Stimulated activated CD8-positive, alpha-beta memory T cell treated with anti-CD3 and anti-CD28 coated beads, Interleukin-4, amount 100 ng/mL, for 1 hour (primary cell): ENCODE data around the gene PRKAG2.
"Not testable (repeated sequence)": the region's sequence is repeated elsewhere in the genome, so short reads cannot be mapped to it uniquely, and the experiment has no call there.

Source experiments
- DNase-seq, 2 donors: peaks; one replicate each; pipeline ENCODE4 v3.0.0-alpha.2; 2020; ENCODE audit warnings: low read depth in 2 of 2, low spot score in 1 of 2

The PRKAG2 gene

DNA sequence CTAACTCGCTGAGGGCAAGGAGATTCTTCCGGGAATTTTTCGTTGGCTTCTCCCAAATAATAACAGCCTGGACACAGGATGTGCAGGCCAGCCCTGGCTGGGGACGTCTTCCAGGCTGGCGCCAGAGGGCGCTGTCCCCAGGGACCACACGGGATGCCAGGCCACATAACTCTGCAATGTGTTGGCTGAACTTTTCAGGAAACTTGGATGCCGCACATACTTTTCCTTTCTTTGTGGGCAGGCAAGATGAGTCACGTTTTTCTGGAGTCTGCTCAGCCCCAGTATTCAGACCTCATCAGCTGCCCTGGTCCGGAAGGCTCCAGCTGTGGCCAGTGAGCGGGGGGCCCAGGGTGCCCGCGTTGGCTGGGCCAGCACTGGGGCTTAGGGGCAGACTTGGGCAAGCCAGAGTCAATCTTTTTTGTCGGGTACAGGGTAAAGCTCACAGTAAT, 122.7 kb downstream of the PRKAG2 start:
- DNase-seq = no peak

DNA sequence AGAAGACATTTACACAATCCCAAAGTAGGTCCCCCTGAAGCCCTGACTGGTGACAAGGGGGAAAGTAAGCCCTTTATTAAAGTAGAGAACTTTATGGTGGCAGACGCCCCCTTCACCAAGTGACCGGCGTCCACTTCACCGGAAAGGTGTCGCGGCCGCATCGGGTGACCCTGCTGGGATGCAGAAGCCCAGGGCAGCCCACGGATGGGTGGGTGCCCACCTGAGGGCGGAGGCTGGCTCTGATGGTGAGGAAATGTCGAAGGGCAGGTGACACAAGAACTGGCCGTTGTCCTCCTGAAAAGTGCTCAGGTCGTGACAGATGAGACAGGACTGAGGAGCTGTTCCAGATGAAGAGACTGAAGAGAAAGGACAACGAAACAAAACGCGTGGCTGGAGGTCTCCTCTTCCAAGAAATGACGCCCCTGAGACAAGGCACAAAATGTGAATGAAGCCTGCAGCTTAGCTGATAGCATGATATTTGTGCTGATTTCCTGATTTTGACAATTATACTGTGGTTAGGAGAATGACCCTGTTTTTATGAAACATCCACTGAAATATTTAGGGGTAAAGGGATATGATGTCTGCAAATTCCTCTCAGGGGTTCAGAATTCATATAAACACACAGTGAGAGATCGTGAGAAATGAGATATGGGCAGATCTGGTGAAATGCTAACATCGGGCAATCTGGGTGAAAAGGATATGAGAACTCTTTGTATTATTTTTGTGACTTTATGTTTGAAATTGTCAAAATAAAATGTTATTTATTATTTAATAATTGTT, 123.9 kb downstream of the PRKAG2 start:
- no peak for DNase-seq

DNA sequence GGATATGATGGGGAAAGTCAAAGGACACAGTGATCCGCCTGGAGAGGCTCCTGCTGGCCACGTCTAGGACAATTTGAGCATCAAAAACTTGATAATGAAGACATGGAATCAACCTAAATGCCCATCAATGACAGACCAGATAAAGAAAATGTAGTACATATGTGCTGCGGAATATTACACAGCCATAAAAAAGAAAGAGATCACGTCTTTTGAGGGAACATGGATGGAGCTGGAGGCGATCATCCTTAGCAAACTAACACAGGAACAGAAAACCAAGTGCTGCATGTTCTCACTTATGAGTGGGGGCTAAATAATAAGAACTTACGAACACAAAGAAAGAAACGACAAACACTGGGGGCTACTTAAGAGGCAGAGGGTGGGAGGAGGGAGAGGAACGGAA, 124.9 kb downstream of the PRKAG2 start:
- no peak for DNase-seq

DNA sequence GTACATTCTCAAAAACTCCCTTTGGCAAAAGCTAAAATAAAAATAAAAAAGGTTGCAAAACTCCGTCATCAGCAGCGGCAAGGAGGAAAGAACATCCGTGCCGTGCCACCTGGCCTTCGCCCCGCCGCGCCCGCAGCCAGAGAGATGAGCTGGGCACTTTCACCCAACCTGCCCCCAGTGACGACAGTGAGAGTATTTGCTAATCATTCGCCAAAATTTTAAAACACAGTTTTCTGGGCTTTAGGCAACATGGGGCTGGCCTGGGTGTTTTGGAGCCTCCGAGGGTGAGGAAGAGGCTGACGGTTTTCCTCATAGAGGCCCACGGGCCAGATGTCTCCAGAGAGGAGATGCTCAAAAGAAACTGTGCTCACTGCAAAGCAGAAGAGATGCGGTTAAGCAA, 128.2 kb downstream of the PRKAG2 start:
- no peak for DNase-seq

DNA sequence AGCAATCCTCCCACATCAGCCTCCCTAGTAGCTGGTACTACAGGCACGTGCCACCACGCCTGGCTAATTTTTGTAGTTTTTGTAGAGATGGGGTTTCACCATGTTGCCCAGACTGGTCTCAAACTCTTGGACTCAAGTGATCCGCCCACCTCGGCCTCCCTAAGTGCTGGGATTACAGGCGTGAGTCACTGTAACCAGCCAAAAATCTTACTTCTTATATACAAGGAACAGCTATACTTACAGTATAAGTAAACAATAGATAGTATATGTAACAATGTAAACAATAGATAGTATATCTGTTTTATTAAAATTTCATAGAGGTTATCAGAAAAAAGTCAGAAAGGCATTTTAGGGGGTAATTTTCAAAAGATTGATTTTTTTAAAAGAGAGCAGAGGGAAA, 128.9 kb downstream of the PRKAG2 start:
- DNase-seq = not testable (repeated sequence)

DNA sequence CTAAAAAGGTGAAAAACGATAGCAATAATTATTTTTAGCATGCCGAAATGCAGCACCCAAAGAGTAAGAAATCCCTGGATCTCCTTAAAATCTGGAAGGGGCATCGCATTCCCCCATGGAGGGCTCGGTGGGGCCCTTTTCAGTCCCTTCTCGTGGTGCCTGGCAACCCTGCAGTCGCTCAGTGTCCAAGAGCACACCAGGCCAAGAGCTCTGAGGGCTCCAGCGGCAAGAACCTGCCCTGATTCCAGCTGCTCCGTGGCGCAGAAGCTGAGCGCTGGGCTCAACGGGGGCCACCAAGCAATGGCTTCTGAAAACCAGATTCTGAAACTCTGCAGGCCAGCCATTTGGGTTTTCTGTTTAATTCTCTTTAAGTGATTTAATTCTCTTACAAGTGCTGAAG, 131.2 kb downstream of the PRKAG2 start:
- DNase-seq = no peak

DNA sequence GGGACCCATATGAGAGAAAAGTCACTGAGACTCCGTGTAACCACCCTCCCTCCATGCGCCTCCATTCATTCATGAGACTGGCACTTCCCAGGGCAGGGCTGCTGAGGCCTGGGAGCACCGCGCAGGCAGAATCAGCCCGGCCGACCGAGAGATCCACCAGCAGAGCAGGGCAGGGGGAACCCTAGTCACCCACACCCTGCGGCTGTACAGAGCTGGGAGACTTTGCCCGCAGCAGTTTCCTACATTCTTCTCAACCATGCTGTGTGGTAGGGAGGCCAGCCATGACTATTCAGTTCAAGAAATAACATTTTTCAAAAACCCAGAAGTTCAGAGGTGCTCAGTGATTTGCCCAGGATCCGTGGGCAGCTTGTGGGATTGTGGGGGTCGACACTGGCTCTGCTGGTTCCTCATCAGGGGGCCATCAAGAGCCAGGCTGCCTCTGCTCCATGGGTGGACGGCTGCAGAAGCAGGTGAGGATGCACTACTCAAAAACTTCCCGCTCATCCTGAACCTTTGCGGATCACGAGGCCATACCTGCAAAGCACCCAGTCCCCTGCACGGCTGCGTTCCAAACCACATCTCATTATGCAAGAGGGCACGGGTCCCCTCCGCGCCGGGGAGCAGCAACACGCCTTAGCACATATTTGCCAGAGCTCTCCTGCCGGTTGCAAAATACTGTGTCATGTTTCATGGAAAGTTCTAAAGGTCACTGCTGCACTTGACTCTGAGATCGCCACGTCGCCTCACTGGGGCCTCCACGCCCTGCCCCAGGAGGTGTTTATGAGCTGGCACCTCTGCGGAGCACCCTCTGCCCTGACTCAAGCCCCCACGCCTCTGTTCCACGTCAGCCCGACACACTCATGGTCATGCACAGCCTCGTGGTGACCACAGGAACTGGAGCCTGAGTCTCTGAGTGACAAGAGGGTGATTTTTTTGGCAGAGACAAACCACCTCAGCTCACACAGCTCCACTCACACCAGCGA, 132.0 kb downstream of the PRKAG2 start:
- DNase-seq = no peak

DNA sequence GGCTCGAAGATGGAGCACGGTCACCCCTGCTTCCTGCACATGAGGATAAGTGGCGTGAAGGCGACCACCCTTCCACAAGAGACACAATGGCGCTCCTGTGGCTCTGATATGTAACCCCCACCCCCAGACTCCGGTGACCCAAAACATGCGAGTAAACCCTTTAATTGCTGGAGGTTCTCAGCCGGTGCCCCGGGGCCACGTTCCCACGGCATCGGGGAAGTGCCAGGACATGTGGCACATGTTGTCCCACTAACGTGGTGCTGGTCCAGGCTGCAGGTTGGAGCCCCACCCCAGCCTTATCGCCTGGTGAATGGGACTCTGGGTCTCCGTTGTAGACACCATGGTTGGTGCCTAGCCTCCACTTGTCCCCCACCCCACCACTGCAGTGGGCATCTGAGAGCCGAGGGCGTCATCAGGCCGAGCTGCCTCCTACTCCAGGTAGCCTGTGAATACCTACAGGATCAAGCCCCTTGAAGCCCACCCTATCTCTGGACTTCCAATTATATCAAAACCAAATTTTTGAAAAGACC, 132.8 kb downstream of the PRKAG2 start:
- no peak for DNase-seq

DNA sequence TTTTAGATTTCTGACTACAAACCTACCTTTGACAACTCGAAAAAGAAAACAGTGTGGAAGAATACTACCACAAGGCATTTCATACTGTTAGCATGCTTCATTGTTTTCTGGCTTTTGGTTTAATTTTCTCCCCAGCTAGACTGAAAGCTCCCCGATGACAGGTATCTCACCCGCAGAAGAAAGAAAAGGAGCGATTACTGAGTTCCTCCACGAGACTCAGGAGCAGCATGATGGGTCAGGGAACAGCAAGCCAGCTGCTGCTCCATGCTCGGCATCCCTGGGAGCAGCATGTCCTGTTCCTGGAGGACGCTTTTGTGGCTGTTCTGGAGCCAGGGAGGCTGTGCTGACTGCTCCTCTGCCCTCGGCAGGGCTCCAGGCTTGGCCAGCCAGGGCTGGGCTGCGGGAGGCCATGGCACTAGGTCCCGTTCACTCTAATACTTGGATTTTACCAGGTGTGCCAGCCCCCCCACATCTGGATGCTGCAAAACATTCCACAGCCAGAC, 133.4 kb downstream of the PRKAG2 start:
- DNase-seq = no peak

DNA sequence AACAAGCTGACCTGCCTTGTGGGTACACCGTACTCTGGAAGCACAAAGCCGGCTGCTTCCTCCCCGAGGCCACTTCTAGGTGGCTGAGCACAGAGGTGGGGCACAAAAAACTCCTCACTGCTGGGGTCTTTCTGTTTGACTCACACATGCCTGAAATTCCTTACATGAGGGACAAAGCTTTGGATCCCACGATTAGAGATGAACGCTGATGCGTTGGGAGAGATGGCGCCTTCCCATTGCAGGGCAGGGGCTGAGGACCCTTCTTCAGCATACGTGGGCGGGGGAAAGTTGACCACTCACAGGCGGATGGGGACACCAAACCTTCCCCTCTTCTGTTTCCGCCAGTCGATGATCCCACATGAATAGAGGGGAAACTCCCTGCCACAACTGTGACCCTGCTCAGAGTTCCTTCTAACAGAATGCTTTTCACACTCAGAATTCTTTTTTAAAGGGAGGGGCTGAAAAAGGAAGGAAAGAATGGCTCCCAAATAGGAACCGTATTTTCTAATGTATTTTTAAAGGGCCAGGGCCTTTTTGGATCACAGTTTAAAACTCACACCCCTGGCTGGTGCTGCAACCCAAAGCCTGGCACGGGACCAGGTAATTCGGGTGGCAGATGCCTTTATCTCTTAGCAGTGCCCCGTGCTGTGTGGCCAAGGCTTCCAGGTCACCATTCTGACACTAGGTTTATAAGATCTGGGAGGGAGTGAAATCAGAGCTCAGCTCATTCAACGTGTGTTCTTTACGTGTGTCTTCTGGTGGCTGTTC, 134.0 kb downstream of the PRKAG2 start:
- DNase-seq = no peak

DNA sequence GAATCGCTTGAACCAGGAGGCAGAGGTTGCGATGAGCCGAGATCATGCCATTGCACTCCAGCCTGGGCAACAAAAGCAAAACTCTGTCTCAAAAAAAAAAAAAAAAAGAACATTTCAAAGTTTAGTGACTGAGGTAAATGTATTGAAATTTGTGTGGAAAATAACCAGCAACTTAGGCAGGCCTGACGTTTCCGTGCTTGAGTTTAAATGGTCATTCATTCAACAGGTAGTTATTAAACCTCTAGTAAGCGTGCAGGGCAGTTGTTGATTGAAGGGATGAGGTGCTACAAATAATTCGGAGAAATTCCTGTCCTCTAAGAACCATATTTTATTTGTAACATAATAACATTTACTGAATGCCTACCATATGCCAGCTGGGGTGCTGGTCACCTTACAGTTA, 135.3 kb downstream of the PRKAG2 start:
- no peak for DNase-seq

DNA sequence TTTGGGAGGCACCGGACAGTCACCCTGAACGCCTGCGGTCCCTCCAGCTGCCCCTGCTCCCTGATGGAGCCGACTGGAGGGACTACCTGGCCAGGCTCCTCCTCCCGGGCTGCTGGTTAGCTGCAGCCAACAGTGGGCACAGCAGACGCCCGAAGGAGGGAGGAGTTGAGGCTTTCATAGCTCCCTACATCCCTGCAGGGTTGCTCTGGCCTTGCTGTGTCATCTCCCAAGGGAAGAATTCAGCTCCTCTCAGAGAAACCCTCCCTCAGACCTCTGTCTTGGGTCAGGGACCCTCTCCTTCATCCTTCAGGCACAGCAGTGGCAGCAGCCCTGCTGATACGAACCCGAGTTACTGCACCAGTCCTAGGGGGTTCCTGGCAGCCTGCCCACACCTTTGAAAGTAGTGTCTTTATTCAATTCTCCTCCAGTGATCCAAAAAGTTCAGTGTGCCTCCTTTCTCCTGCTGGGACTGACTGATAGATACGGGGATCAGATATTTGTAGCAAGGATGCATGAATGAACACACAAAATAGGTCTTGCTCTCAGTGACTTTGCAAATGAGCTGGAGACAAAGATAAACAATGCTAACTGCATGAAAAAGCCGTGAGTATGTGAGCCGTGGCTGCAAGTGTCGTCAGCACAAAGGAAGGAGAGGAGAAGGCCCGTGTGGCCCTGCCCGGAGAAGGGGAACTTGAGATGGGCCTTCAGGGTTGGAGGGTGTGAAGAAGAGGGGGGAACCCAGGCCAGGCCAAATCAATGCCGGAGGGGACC, 136.6 kb downstream of the PRKAG2 start:
- no peak for DNase-seq

DNA sequence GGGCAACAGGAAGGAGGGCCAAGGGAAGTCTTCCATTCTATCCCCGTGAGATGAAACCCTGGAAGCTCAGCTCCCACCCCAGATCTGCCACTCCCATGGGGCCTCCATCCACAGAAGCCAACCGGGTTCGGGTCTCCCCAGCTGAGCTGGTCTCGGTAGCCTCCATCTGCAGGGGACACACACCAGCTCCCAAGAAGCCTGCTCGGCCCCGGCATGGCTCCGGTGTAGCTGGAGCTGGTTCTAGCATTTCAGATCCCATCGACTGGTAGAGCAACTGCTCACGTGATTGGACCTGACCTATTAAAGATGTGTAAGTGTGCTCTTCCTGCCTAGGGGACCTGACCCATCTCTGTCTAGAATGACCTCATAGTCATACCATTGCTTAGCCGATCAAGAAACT, 138.0 kb downstream of the PRKAG2 start:
- no peak for DNase-seq

DNA sequence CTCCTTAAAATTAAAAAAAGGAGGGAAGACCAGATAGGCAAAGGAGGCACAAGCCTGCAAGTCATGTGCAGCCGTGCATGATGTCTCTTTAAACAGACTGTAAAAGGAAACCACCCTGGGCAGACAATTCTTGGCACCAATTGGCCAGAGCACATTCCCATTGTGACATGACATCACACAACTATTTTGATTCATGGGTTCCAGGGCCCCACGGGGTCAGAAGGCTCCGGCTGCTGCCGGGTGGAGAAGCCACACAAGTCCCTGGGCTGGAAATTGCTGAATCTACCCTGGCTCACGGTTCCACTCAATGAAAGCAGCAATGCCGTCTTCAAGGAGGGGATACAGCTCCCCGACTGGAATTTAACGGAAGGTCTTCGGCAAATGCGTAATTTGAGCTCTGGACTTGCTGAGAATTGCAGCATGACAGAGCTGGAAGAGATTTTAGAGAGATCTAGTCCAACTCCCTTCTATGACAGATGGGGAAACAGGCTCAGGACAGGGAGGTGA, 140.5 kb downstream of the PRKAG2 start:
- DNase-seq = no peak

DNA sequence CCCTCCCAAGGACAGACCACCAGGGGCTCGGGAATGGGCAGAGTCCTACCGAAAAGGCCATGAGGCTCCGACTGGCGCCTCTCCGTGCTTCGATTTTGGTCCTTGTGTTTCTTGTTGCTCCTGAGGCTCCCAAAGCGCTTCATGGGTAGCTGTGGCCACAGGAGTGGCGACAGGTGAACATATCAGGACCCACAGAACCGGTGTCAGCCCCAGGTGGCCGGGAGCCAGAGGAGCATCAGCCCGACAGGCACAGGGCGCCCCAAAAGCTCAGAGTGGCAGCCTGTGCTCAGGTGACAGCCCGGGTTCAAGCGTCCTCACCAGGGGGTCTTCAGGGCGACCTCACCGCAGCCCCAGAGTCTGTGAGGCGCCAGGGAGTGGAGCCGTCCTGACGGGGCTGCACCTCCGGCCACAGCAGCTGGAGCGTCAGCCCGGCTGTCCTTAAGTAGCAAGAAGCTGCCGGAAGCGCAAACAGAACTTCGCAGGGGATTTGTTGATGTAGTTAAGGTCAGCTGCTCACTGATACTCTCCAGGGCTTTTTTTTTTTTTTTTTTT, 141.0 kb downstream of the PRKAG2 start:
- DNase-seq = no peak

DNA sequence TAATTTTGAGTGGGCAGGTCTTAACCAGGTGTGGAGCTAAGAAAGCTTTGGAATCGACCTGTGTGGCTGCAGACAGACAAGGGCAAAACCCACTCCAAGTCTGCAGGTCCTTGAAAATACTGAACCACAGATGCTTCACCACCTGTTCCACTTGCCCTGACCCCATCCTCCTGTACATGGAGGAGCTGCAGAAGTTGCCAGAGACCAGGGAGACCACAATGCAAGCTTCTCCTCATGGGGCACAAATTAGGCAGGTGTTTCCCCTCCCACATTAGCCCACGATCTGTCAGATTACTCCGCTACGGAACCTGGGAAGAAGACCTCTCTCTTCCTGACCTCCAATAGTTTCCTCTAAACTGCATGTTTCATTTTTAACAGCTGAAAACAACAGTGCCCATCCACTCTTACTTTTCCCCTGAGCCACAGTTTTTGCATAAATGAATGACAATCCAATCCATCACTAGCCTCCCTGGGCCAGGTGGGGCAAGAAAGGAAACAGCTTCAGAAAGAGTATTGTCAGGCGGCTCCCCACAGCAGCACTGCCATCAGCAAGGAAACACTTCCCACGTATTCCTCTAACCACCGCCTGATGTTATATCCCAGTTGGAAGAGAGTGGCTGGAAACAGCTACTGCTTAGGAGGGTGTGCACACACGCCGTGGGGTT, 141.6 kb downstream of the PRKAG2 start:
- no peak for DNase-seq

DNA sequence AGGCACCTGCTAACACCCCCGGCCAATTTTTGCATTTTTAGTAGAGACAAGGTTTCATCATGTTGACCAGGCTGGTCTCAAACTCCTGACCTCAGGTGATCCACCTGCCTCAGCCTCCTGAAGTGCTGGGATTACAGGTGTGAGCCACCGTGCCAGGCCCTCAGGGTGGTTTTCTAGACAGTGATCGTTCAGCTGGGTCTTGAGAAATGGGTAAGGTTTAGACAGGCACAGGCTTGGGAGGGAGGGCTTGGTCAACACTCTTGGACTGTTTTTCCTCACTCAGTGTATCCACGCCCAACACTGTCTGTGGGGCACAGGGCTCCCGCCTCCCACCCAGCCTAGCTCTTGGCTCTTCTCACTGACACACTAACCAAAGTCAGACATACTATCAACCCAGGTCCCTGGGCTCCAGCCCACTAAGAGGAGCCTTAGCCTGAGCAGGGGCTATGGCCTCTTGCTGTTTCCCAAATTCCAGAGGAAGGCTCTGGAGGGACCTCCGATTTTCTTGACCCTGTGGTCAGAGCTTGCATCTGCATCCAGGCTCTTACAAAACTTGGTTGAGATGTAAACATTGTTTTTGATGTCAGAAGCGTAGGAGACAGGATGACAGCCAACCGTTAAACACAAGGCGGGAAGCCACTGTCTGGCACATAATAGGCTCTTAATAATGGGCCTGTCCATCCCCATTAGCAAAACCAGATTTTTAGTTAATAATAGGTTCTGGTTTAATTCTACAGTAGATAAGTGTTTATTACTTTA, 143.9 kb downstream of the PRKAG2 start:
- no peak for DNase-seq

DNA sequence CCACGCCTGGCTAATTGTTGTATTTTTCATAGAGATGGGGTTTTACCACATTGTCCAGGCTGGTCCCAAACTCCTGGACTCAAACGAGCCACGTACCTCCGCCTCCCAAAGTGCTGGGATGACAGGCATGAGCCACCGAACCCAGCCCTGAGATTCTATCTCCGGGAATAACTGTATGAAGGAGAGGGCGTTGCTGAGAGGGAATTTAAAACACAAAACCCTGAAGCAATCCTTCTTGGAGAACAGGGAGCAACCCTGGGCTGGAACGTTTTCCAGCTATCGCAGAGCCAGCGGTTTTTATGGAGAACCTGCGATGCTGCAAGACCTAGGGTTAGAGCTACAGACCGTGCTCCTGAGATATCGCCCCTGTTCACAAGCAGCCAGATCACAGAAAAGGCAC, 144.6 kb downstream of the PRKAG2 start:
- no peak for DNase-seq
